K562 (cell line): ENCODE results near the gene ADAM10. TPM values are rescaled to one million over a fixed set of nuclear protein-coding genes. Genes with fewer than 3 reads are reported as not detected.

Source experiments
- ATAC-seq: fragments of 200-7000 bp; cut with Tn5 transposase; 3 replicates; pipeline ENCODE4 v1.9.1; 2020; ENCODE audit warnings: moderate library complexity
- BruUV-seq: library from RNA; stranded (reverse); fragments of 400-500 nt; replicated peaks from 2 replicates; lab custom pipeline; 2021; lab: Mats Ljungman, UMichigan
- CTCF ChIA-PET: fragments of 300-600 bp; formaldehyde crosslinking; extraction: SDS; loops from one replicate; lab custom pipeline; 2021; ENCODE audit warnings: low intra/inter-chr PET ratio; lab: Yijun Ruan, JAX
- POLR2A ChIA-PET: fragments of 300-600, 350-650 bp; sonication (Branson Sonifier 250); formaldehyde crosslinking; extraction: SDS; loops from one replicate; lab custom pipeline; 2021; ENCODE audit warnings: antibody characterized with exemption, inconsistent platforms; lab: Yijun Ruan, JAX
- DNase-seq, 4 experiments: peaks; one replicate each; pipeline versions ENCODE4 v3.0.0 to v3.0.0-alpha.2; 2011 to 2018; ENCODE audit warnings: low spot score in 3 of 4, mixed read lengths in 3 of 4; ENCODE audit errors: extremely low read depth in 1 of 4
- FAIRE-seq: peaks from 2 replicates; lab custom pipeline; 2011; peaks lifted over from hg19 to GRCh38; lab: Jason Lieb, UNC
- H2AFZ ChIP-seq: 2 replicates; pipeline ENCODE4 v1.6.0; 2011; ENCODE audit warnings: low read depth, low read length, control low read depth, inconsistent platforms
- H3K27ac ChIP-seq: fragments of 200-600 bp; 3 replicates; pipeline ENCODE4 v1.8.0; 2011; ENCODE audit warnings: low read depth, mild to moderate bottlenecking, control low read depth, inconsistent platforms, low read length, moderate library complexity, mixed read lengths; ENCODE audit errors: extremely low read depth
- H3K27me3 ChIP-seq, 2 experiments: fragments of 300-600 bp in 1 of 2; 2 replicates in 1 of 2; 3 replicates in 1 of 2; pipeline versions ENCODE4 v1.6.0 to v1.8.0; 2011; ENCODE audit warnings: inconsistent platforms in 2 of 2, low read length in 2 of 2, mild to moderate bottlenecking in 1 of 2, mixed read lengths in 1 of 2, moderate library complexity in 1 of 2; ENCODE audit not compliant: control insufficient read depth in 2 of 2, insufficient read depth in 2 of 2
- H3K36me3 ChIP-seq: fragments of 300-600 bp; 3 replicates; pipeline ENCODE4 v1.8.0; 2011; ENCODE audit warnings: mild to moderate bottlenecking, low read length, inconsistent platforms; ENCODE audit not compliant: control insufficient read depth, insufficient read depth
- H3K4me1 ChIP-seq, 2 experiments: fragments of 200-600 bp in 1 of 2; replicated peaks in 1 of 2; 2 replicates in 1 of 2; 3 replicates in 1 of 2; pipeline versions ENCODE4 v1.5.1 to v1.8.0; 2011; ENCODE audit warnings: inconsistent platforms in 2 of 2, low read length in 2 of 2, mild to moderate bottlenecking in 1 of 2, mixed read lengths in 1 of 2, moderate library complexity in 1 of 2; ENCODE audit not compliant: control insufficient read depth in 2 of 2, insufficient read depth in 2 of 2
- H3K4me2 ChIP-seq: 2 replicates; pipeline ENCODE4 v1.6.1; 2011; ENCODE audit warnings: low read length, control low read depth, inconsistent platforms, mixed read lengths; ENCODE audit not compliant: insufficient read depth
- H3K4me3 ChIP-seq: fragments of 200-600 bp; sonication (generic), shearing (Covaris generic); 2 replicates; pipeline ENCODE4 v1.5.1; 2016; ENCODE audit warnings: control low read depth, inconsistent platforms
- H3K79me2 ChIP-seq: fragments of 200-600 bp; 3 replicates; pipeline ENCODE4 v1.8.0; 2011; ENCODE audit warnings: low read length, inconsistent platforms; ENCODE audit not compliant: control insufficient read depth, insufficient read depth
- H3K9ac ChIP-seq, 2 experiments: 2 replicates each; pipeline versions ENCODE4 v1.6.0 to v1.6.1; 2011; ENCODE audit warnings: low read depth in 2 of 2, low read length in 2 of 2, control low read depth in 1 of 2, inconsistent platforms in 1 of 2, mild to moderate bottlenecking in 1 of 2, mixed read lengths in 1 of 2; ENCODE audit not compliant: insufficient read depth in 1 of 2
- H3K9me1 ChIP-seq: one replicate; pipeline ENCODE4 v1.6.0; 2011; ENCODE audit warnings: inconsistent platforms, mild to moderate bottlenecking, low read length, moderate library complexity; ENCODE audit not compliant: control insufficient read depth, insufficient read depth
- H3K9me3 ChIP-seq: replicated peaks from 2 replicates; pipeline ENCODE4 v1.5.1; 2011; ENCODE audit warnings: low read depth, low read length, inconsistent platforms; ENCODE audit not compliant: control insufficient read depth, insufficient read depth
- H4K20me1 ChIP-seq: replicated peaks from 2 replicates; pipeline ENCODE4 v1.6.1; 2011; ENCODE audit warnings: low read length, inconsistent platforms, mixed read lengths; ENCODE audit not compliant: control insufficient read depth, insufficient read depth
- ATF7 ChIP-seq: fragments of 450-650 bp; IDR thresholded peaks from 2 replicates; pipeline ENCODE4 v1.7.1; 2014; ENCODE audit warnings: mild to moderate bottlenecking, moderate library complexity
- CHD2 ChIP-seq: IDR thresholded peaks from 2 replicates; pipeline ENCODE4 v1.6.1; 2011; ENCODE audit warnings: low read depth, low read length
- FIP1L1 ChIP-seq: fragments of 200-400 bp; formaldehyde crosslinking; IDR thresholded peaks from 2 replicates; pipeline ENCODE4 v1.6.1; 2018; ENCODE audit warnings: mild to moderate bottlenecking, low read depth, low read length; ENCODE audit not compliant: poor library complexity, severe bottlenecking
- FOXK2 ChIP-seq, 2 experiments: fragments of 450-650 bp; IDR thresholded peaks in 1 of 2; conservative IDR thresholded peaks in 1 of 2; 2 replicates each; pipeline ENCODE4 v1.6.1; 2016; ENCODE audit warnings: low read depth in 2 of 2, mild to moderate bottlenecking in 1 of 2
- HDGF ChIP-seq: fragments of 450-650 bp; IDR thresholded peaks from 2 replicates; pipeline ENCODE4 v1.6.1; 2016
- HNRNPL ChIP-seq: fragments of 200-400 bp; formaldehyde crosslinking; IDR thresholded peaks from 2 replicates; pipeline ENCODE4 v1.6.1; 2017; ENCODE audit warnings: low read depth, mild to moderate bottlenecking, low read length
- KAT8 ChIP-seq: fragments of 450-650 bp; IDR thresholded peaks from 2 replicates; pipeline ENCODE4 v1.6.1; 2016; ENCODE audit warnings: low read depth, mild to moderate bottlenecking
- RBM15 ChIP-seq: fragments of 200-400 bp; formaldehyde crosslinking; IDR thresholded peaks from 2 replicates; pipeline ENCODE4 v1.6.1; 2018; ENCODE audit warnings: mild to moderate bottlenecking, low read length, moderate library complexity; ENCODE audit not compliant: insufficient read depth
- WHSC1 ChIP-seq: IDR thresholded peaks from one replicate; pipeline ENCODE4 v1.6.1; 2012; ENCODE audit warnings: low read length, control low read depth, inconsistent platforms
- ZNF644 ChIP-seq: fragments of 200-800 bp; sonication (Bioruptor generic); IDR thresholded peaks from 2 replicates; pipeline ENCODE4 v1.6.1; 2016; ENCODE audit warnings: low read depth, missing genetic modification characterization, missing compliant biosample characterization
- ZNF830 ChIP-seq: fragments of 250-450 bp; sonication (Bioruptor Pico); IDR thresholded peaks from 2 replicates; pipeline ENCODE4 v1.5.0; 2021; ENCODE audit warnings: mild to moderate bottlenecking
- WGBS: fragments of 100-300 bp; shearing (Covaris generic); methylation state at CpG from one replicate; pipeline ENCODE4 v1.1.6; 2016; ENCODE audit warnings: low coverage, mixed read lengths; ENCODE audit not compliant: insufficient coverage; ENCODE audit errors: missing lambda C conversion rate; 5-methylcytosine and 5-hydroxymethylcytosine counted together
- in situ Hi-C: fragments of 300-500 bp; cut with MboI; formaldehyde crosslinking; loops from 4 replicates; pipeline ENCODE4 v1.15.0; 2018; ENCODE audit warnings: inconsistent platforms, mixed read lengths
- intact Hi-C: fragments of 100-400 bp; cut with micrococcal nuclease; formaldehyde crosslinking; loops from 2 replicates; pipeline ENCODE4 v1.14.2; 2022
- polyA plus RNA-seq, 8 experiments: library from polyadenylated mRNA; depleted of rRNA in 4 of 8; stranded (reverse) in 5 of 8; unstranded in 3 of 8; fragments of >200 nt; fragmentation: Nextera tagmentation in 2 of 8; fragmentation: Illumina TruSeq in 1 of 8; extraction: Ambion mirVana in 2 of 8; extraction: Trizol in 1 of 8; gene quantifications; 2 replicates each; pipeline versions ENCODE4 v1.2.1 to v1.2.3, GENCODE V29; 2011 to 2014; ENCODE audit warnings: inconsistent platforms in 1 of 8, missing spikeins in 1 of 8
- total RNA-seq, 7 experiments: library from RNA; depleted of rRNA in 6 of 7; stranded (reverse); fragments of >200 nt in 6 of 7; fragmentation: Illumina TruSeq in 2 of 7; extraction: Trizol in 2 of 7; gene quantifications; 2 replicates each; pipeline versions ENCODE4 v1.2.1 to v1.2.3, GENCODE V29; 2011 to 2021; ENCODE audit warnings: low replicate concordance in 1 of 7
- TF ChIP-seq, protein P1 (sequence below): fragments of 250-450 bp; sonication (Bioruptor Pico); IDR thresholded peaks from 2 replicates; pipeline ENCODE4 v1.8.0; 2021; ENCODE audit warnings: moderate library complexity, mild to moderate bottlenecking, inconsistent platforms

The ADAM10 gene
- total and polyA plus RNA-seq, 9 of the 15 experiments (the other 6 are each of a cell fraction or from before 2014, with no cell fraction given): 11.9 to 152 (median 57.3) TPM

DNA sequence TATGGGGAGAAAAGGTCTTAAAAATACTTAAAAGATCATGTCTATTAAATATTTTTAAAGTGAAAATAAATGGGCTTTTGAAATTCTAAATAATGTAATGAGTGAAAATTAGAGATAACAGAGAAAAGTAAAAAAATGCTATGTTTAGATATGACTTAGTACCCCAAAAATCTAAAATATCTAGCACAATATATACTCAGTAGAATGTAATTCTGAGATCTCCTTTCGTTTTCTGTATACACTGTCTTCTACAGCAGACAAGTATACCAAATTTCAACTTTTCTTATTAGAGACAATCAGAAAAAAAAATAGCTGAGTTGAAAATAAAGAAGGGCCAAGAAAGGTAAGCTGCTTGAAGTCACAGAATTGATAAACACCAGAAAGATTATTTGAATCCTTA is 140.8 kb downstream of the ADAM10 start:
- FAIRE-seq (no peak), DNase-seq (no peak), ATAC-seq (no peak)
- ChIA-PET CTCF (no interaction called here), POLR2A (interaction anchor here (0.6 kb wide), 2 partner anchors 62 to 154 kb away, joined by 3 read pairs; no protein-coding TSS in a partner anchor)
- Histone ChIP-seq H3K36me3 (peaks cover 41% of the 10 kb centered on the region), H3K4me3 (no peak overlapping the region), H2AFZ (no peak overlapping the region), H4K20me1 (no peaks in the 10 kb centered on the region; the same call in 1 of the 2 replicates), H3K9me1 (no peaks in the 10 kb centered on the region), H3K27me3 (no peaks in the 10 kb centered on the region), H3K9me3 (0 out of 2 replicates have a peak, but pooled peaks cover under 1% of the 10 kb centered on the region), H3K4me2 (no peak overlapping the region), H3K27ac (no peak overlapping the region), H3K9ac (no peak overlapping the region), H3K4me1 (peaks cover 3 to 8% of the 10 kb centered on the region in 2 experiments; a peak in 2 of 5 replicates), H3K79me2 (peaks cover 8% of the 10 kb centered on the region; the same call in 2 of the 3 replicates)
- in situ Hi-C loops (no loop called here), intact Hi-C loops (no loop called here)
- BruUV-seq: no TSS peak
- TF ChIP-seq FOXK2 (conservative IDR thresholded peaks at IDR 0.05 in 1 of 2, IDR thresholded peaks at IDR 0.05 in 1 of 2; ENCODE audit: low read depth in 2 of 2) (no peak), ZNF830 (no peak), WHSC1 (no peak), FIP1L1 (no peak), HDGF (no peak), CHD2 (no peak), KAT8 (no peak), HNRNPL (no peak), ATF7 (no peak), ZNF644 (tag) (no peak), RBM15 (no peak)
- TF ChIP-seq, protein P1, sequence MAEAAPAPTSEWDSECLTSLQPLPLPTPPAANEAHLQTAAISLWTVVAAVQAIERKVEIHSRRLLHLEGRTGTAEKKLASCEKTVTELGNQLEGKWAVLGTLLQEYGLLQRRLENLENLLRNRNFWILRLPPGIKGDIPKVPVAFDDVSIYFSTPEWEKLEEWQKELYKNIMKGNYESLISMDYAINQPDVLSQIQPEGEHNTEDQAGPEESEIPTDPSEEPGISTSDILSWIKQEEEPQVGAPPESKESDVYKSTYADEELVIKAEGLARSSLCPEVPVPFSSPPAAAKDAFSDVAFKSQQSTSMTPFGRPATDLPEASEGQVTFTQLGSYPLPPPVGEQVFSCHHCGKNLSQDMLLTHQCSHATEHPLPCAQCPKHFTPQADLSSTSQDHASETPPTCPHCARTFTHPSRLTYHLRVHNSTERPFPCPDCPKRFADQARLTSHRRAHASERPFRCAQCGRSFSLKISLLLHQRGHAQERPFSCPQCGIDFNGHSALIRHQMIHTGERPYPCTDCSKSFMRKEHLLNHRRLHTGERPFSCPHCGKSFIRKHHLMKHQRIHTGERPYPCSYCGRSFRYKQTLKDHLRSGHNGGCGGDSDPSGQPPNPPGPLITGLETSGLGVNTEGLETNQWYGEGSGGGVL: no peak
- 35% methylated on average over 1 of the region's 1 CpG for WGBS
